SK-N-SH (cell line): Measurements from ENCODE around the gene MLIP. TPM values are rescaled to one million over a fixed set of nuclear protein-coding genes. Genes with fewer than 3 reads are reported as not detected.

Experiments
- CTCF ChIA-PET: fragments of 300-600, 350-600 bp; formaldehyde crosslinking; extraction: SDS; loops from one replicate; lab custom pipeline; 2021; lab: Yijun Ruan, JAX
- POLR2A ChIA-PET: fragments of 350-600 bp; sonication (Branson Sonifier 250); formaldehyde crosslinking; extraction: SDS; loops from one replicate; lab custom pipeline; 2020; ENCODE audit warnings: antibody characterized with exemption, inconsistent platforms; lab: Yijun Ruan, JAX
- DNase-seq: peaks from one replicate; pipeline ENCODE4 v3.0.0; 2012
- H2AFZ ChIP-seq: fragments of 200-600 bp; sonication (generic); 2 replicates; pipeline ENCODE4 v1.8.1; 2016; ENCODE audit warnings: antibody characterized with exemption, mild to moderate bottlenecking, low read depth
- H3F3A ChIP-seq: fragments of 200-600 bp; sonication (generic); replicated peaks from 2 replicates; pipeline ENCODE3; 2016; ENCODE audit warnings: antibody characterized with exemption, mild to moderate bottlenecking; ENCODE audit not compliant: insufficient read depth
- H3K27ac ChIP-seq, 2 experiments: fragments of 200-500 bp in 1 of 2; fragments of 200-600 bp in 1 of 2; sonication (Bioruptor generic) in 1 of 2; sonication (generic), shearing (Covaris generic) in 1 of 2; 2 replicates each; pipeline versions ENCODE4 v1.5.1 to v1.6.1; 2014 to 2016; ENCODE audit warnings: low read depth in 2 of 2, inconsistent platforms in 1 of 2, low read length in 1 of 2, mild to moderate bottlenecking in 1 of 2, mixed read lengths in 1 of 2
- H3K27me3 ChIP-seq: fragments of 200-600 bp; sonication (generic), shearing (Covaris generic); 2 replicates; pipeline ENCODE4 v1.6.1; 2016; ENCODE audit warnings: mixed run types; ENCODE audit not compliant: insufficient read depth
- H3K36me3 ChIP-seq, 2 experiments: fragments of 200-500 bp in 1 of 2; fragments of 200-600 bp in 1 of 2; sonication (Bioruptor generic) in 1 of 2; sonication (generic) in 1 of 2; replicated peaks in 1 of 2; 2 replicates each; pipeline versions ENCODE3 to v1.5.1; 2014 to 2016; ENCODE audit warnings: low read length in 1 of 2, mild to moderate bottlenecking in 1 of 2; ENCODE audit not compliant: insufficient read depth in 2 of 2, control insufficient read depth in 1 of 2
- H3K4me1 ChIP-seq, 2 experiments: fragments of 200-500 bp in 1 of 2; fragments of 200-600 bp in 1 of 2; sonication (Bioruptor generic) in 1 of 2; sonication (generic), shearing (Covaris generic) in 1 of 2; 2 replicates each; pipeline versions ENCODE4 v1.5.1 to v1.6.1; 2014 to 2016; ENCODE audit warnings: low read depth in 1 of 2, low read length in 1 of 2, mixed run types in 1 of 2; ENCODE audit not compliant: insufficient read depth in 2 of 2, control insufficient read depth in 1 of 2
- H3K4me2 ChIP-seq: fragments of 200-600 bp; sonication (generic), shearing (Covaris generic); 2 replicates; pipeline ENCODE4 v1.6.1; 2017; ENCODE audit warnings: mixed run types
- H3K4me3 ChIP-seq, 2 experiments: fragments of 200-500 bp in 1 of 2; fragments of 200-600 bp in 1 of 2; sonication (Bioruptor generic) in 1 of 2; sonication (generic), shearing (Covaris generic) in 1 of 2; 2 replicates each; pipeline versions ENCODE4 v1.5.1 to v1.8.1; 2014 to 2016; ENCODE audit warnings: low read depth in 2 of 2, inconsistent platforms in 1 of 2, low read length in 1 of 2, mild to moderate bottlenecking in 1 of 2, mixed read lengths in 1 of 2, moderate library complexity in 1 of 2
- H3K79me2 ChIP-seq: fragments of 200-600 bp; sonication (generic); 2 replicates; pipeline ENCODE4 v1.8.1; 2017; ENCODE audit warnings: mild to moderate bottlenecking; ENCODE audit not compliant: insufficient read depth
- H3K9ac ChIP-seq: fragments of 200-600 bp; sonication (generic); 2 replicates; pipeline ENCODE4 v1.6.1; 2017; ENCODE audit warnings: mixed run types
- H3K9me2 ChIP-seq: fragments of 200-600 bp; sonication (generic); 2 replicates; pipeline ENCODE4 v1.6.1; 2017; ENCODE audit warnings: mixed run types
- H3K9me3 ChIP-seq: fragments of 200-600 bp; sonication (generic); 2 replicates; pipeline ENCODE4 v1.6.1; 2017; ENCODE audit warnings: mixed run types, mild to moderate bottlenecking, moderate library complexity
- H4K20me1 ChIP-seq: fragments of 200-600 bp; sonication (generic); 2 replicates; pipeline ENCODE4 v1.6.1; 2017; ENCODE audit warnings: mild to moderate bottlenecking, mixed run types; ENCODE audit not compliant: insufficient read depth
- CHD2 ChIP-seq: fragments of 150-350 bp; IDR thresholded peaks from 2 replicates; pipeline ENCODE4 v1.6.1; 2018; ENCODE audit warnings: low read length; ENCODE audit not compliant: partially characterized antibody
- CTCF ChIP-seq: fragments of 200-600 bp; sonication (generic); IDR thresholded peaks from 2 replicates; pipeline ENCODE4 v1.6.1; 2017; ENCODE audit warnings: antibody characterized with exemption, mild to moderate bottlenecking, moderate library complexity
- EP300 ChIP-seq, 2 experiments: IDR thresholded peaks; 2 replicates each; pipeline versions ENCODE4 v1.4.0 to v1.6.1; 2012; ENCODE audit warnings: borderline replicate concordance in 1 of 2, low read depth in 1 of 2, low read length in 1 of 2
- GATA2 ChIP-seq: sonication (generic); formaldehyde crosslinking; IDR thresholded peaks from 2 replicates; pipeline ENCODE4 v1.5.0; 2020; ENCODE audit warnings: mild to moderate bottlenecking, missing genetic modification reagents
- JUND ChIP-seq: IDR thresholded peaks from 2 replicates; pipeline ENCODE4 v1.4.0; 2012
- MAX ChIP-seq: IDR thresholded peaks from 2 replicates; pipeline ENCODE4 v1.4.0; 2012; ENCODE audit warnings: low read depth
- MXI1 ChIP-seq: IDR thresholded peaks from 2 replicates; pipeline ENCODE4 v1.6.1; 2012; ENCODE audit warnings: mild to moderate bottlenecking, low read depth, low read length, improper control_type of control experiment
- POLR2AphosphoS5 ChIP-seq: IDR thresholded peaks from 2 replicates; pipeline ENCODE4 v1.6.1; 2012; ENCODE audit warnings: low read depth, low read length
- RAD21 ChIP-seq: IDR thresholded peaks from 2 replicates; pipeline ENCODE4 v1.6.1; 2012; ENCODE audit warnings: mild to moderate bottlenecking, low read length
- RFX5 ChIP-seq: IDR thresholded peaks from 2 replicates; pipeline ENCODE4 v1.6.1; 2012; ENCODE audit warnings: mild to moderate bottlenecking, improper control_type of control experiment, low read length
- SIN3A ChIP-seq: IDR thresholded peaks from 2 replicates; pipeline ENCODE4 v1.6.1; 2012; ENCODE audit warnings: low read depth, mild to moderate bottlenecking, low read length, moderate library complexity, borderline replicate concordance
- SMC3 ChIP-seq: IDR thresholded peaks from 2 replicates; pipeline ENCODE4 v1.6.1; 2012; ENCODE audit warnings: low read depth, low read length, improper control_type of control experiment
- TEAD4 ChIP-seq: IDR thresholded peaks from 2 replicates; pipeline ENCODE4 v1.4.0; 2012; ENCODE audit warnings: mild to moderate bottlenecking, borderline replicate concordance; ENCODE audit not compliant: insufficient read depth
- USF1 ChIP-seq: IDR thresholded peaks from 2 replicates; pipeline ENCODE4 v1.4.0; 2012; ENCODE audit warnings: low read depth, borderline replicate concordance
- WGBS: methylation state at CpG from one replicate; pipeline ENCODE4 v1.1.6; 2017; ENCODE audit warnings: low lambda C conversion rate; 5-methylcytosine and 5-hydroxymethylcytosine counted together
- polyA plus RNA-seq, 3 experiments: library from polyadenylated mRNA; depleted of rRNA; stranded (reverse); fragments of >200 nt; gene quantifications; 2 replicates each; pipeline ENCODE4 v1.2.3, GENCODE V29; 2012

The MLIP gene
- polyA plus RNA-seq, 1 of the 3 experiments (the other 2 are of a cell fraction), result not detected

GRCh38 chr6:54133186-54133585 is 21.9 kb downstream of the MLIP start:
- H3K4me3 ChIP-seq, result no peak overlapping the region
- TF ChIP-seq SMC3, result no peak
- TF ChIP-seq CHD2, result no peak
- TF ChIP-seq MAX, result no peak
- TF ChIP-seq RFX5, result no peak
- TF ChIP-seq MXI1, result no peak
- TF ChIP-seq GATA2 (CRISPR knock-in tag), result no peak
- TF ChIP-seq, all 33 proteins: peak for 0
- H3K27me3 ChIP-seq, result peaks cover 17% of the 10 kb centered on the region; the same call in 1 of the 2 replicates
- no peak overlapping the region for H3K4me2 ChIP-seq
- H3F3A ChIP-seq, result no peaks in the 10 kb centered on the region
- WGBS, result 8% methylated on average over 3 of the region's 3 CpGs
- H3K4me1 ChIP-seq, result peaks cover 0 to 5% of the 10 kb centered on the region in 2 experiments; a peak in 1 of 4 replicates
- no peaks in the 10 kb centered on the region for H3K9me2 ChIP-seq
- no peaks in the 10 kb centered on the region for H3K9me3 ChIP-seq
- H3K27ac ChIP-seq, result no peak overlapping the region
- H3K9ac ChIP-seq, result no peak overlapping the region
- DNase-seq, result no peak
- ChIA-PET POLR2A (no interaction called here), CTCF (no interaction called here)
- no peak overlapping the region for H2AFZ ChIP-seq
- no peaks in the 10 kb centered on the region for H3K36me3 ChIP-seq
- no peaks in the 10 kb centered on the region for H3K79me2 ChIP-seq
- no peaks in the 10 kb centered on the region for H4K20me1 ChIP-seq

- no peaks in the 10 kb centered on the region for H3K36me3 ChIP-seq
- H3K79me2 ChIP-seq, result no peaks in the 10 kb centered on the region
- TF ChIP-seq RAD21, result no peak
- no peak for TF ChIP-seq JUND
- no peak for TF ChIP-seq SIN3A
- TF ChIP-seq TEAD4, result no peak
- TF ChIP-seq POLR2AphosphoS5, result no peak
- TF ChIP-seq USF1, result no peak
- TF ChIP-seq MXI1, result no peak
- no peak for TF ChIP-seq EP300 (IDR thresholded peaks at IDR 0.05; ENCODE audit: borderline replicate concordance in 1 of 2, low read depth in 1 of 2, low read length in 1 of 2)
- TF ChIP-seq CTCF, result no peak
- H3F3A ChIP-seq, result no peaks in the 10 kb centered on the region
- H4K20me1 ChIP-seq, result no peaks in the 10 kb centered on the region
- DNase-seq, result no peak
- no peak overlapping the region for H3K27ac ChIP-seq
- H3K4me2 ChIP-seq, result no peak overlapping the region
- POLR2A ChIA-PET, result no interaction called here
- CTCF ChIA-PET, result no interaction called here
- H3K4me1 ChIP-seq, result peaks cover 0 to 5% of the 10 kb centered on the region in 2 experiments; a peak in 1 of 4 replicates
- 4% methylated on average over 2 of the region's 2 CpGs for WGBS
- H3K9me3 ChIP-seq, result no peaks in the 10 kb centered on the region
- no peak overlapping the region for H3K4me3 ChIP-seq
- no peak overlapping the region for H3K9ac ChIP-seq
- H2AFZ ChIP-seq, result no peak overlapping the region
- H3K27me3 ChIP-seq, result peaks cover 17% of the 10 kb centered on the region; the same call in 1 of the 2 replicates
- H3K9me2 ChIP-seq, result no peaks in the 10 kb centered on the region
Observed at GRCh38 chr6:54134935-54135334, 23.7 kb downstream of the MLIP start.
